Keratinocyte (primary cell): ENCODE results near the gene KRT9. TPM values are rescaled to one million over a fixed set of nuclear protein-coding genes. Genes with fewer than 3 reads are reported as not detected.
"Not testable (repeated sequence)": the region's sequence is repeated elsewhere in the genome, so short reads cannot be mapped to it uniquely, and the experiment has no call there.

Experiments used
- DNase-seq: peaks from one replicate; pipeline ENCODE4 v3.0.0-alpha.2; 2011; ENCODE audit warnings: low read depth, missing footprints, low spot score
- FAIRE-seq: peaks from 2 replicates; lab custom pipeline; 2011; peaks lifted over from hg19 to GRCh38; lab: Jason Lieb, UNC
- H2AFZ ChIP-seq: 2 replicates; pipeline ENCODE4 v1.6.0; 2012; ENCODE audit warnings: low read length, control low read depth, inconsistent platforms; ENCODE audit not compliant: control insufficient read depth
- H3K27ac ChIP-seq: 2 replicates; pipeline ENCODE4 v1.5.1; 2011; ENCODE audit warnings: low read length; ENCODE audit not compliant: control insufficient read depth, insufficient read depth
- H3K27me3 ChIP-seq: 3 replicates; pipeline ENCODE4 v1.6.0; 2011; ENCODE audit warnings: low read length; ENCODE audit not compliant: control insufficient read depth, insufficient read depth; ENCODE audit errors: extremely low read depth
- H3K36me3 ChIP-seq, 2 experiments: 2 replicates in 1 of 2; 3 replicates in 1 of 2; pipeline ENCODE4 v1.5.1; 2011; ENCODE audit warnings: low read length in 2 of 2, mild to moderate bottlenecking in 1 of 2; ENCODE audit not compliant: control insufficient read depth in 2 of 2, insufficient read depth in 2 of 2; ENCODE audit errors: extremely low read depth in 1 of 2
- H3K4me1 ChIP-seq: 3 replicates; pipeline ENCODE4 v1.5.1; 2011; ENCODE audit warnings: low read length; ENCODE audit not compliant: control insufficient read depth, insufficient read depth; ENCODE audit errors: extremely low read depth
- H3K4me2 ChIP-seq: 3 replicates; pipeline ENCODE4 v1.6.0; 2011; ENCODE audit warnings: low read depth, low read length; ENCODE audit not compliant: control insufficient read depth, insufficient read depth; ENCODE audit errors: extremely low read depth
- H3K4me3 ChIP-seq, 3 experiments: fragments of 200-600 bp in 1 of 3; sonication (generic) in 1 of 3; 2 replicates in 2 of 3; 3 replicates in 1 of 3; pipeline ENCODE4 v1.5.1; 2011 to 2016; ENCODE audit warnings: low read length in 3 of 3, mild to moderate bottlenecking in 3 of 3, control low read depth in 2 of 3, inconsistent platforms in 1 of 3, low read depth in 1 of 3, mixed read lengths in 1 of 3, mixed run types in 1 of 3, moderate library complexity in 1 of 3; ENCODE audit not compliant: control insufficient read depth in 2 of 3, insufficient read depth in 2 of 3; ENCODE audit errors: extremely low read depth in 1 of 3
- H3K79me2 ChIP-seq: 2 replicates; pipeline ENCODE4 v1.6.0; 2012; ENCODE audit warnings: low read length; ENCODE audit not compliant: control insufficient read depth, insufficient read depth
- H3K9ac ChIP-seq: 3 replicates; pipeline ENCODE4 v1.6.0; 2011; ENCODE audit warnings: low read length; ENCODE audit not compliant: control insufficient read depth, insufficient read depth; ENCODE audit errors: extremely low read depth
- H3K9me1 ChIP-seq: 3 replicates; pipeline ENCODE4 v1.6.0; 2011; ENCODE audit warnings: low read length; ENCODE audit not compliant: control insufficient read depth, insufficient read depth; ENCODE audit errors: extremely low read depth
- H3K9me3 ChIP-seq: 2 replicates; pipeline ENCODE4 v1.5.1; 2012; ENCODE audit warnings: low read depth, low read length; ENCODE audit not compliant: control insufficient read depth
- H4K20me1 ChIP-seq: 3 replicates; pipeline ENCODE4 v1.6.0; 2011; ENCODE audit warnings: low read length; ENCODE audit not compliant: control insufficient read depth, insufficient read depth; ENCODE audit errors: extremely low read depth
- EZH2 ChIP-seq: IDR thresholded peaks from one replicate; pipeline ENCODE4 v1.6.1; 2012; ENCODE audit warnings: inconsistent platforms, mild to moderate bottlenecking, low read length, moderate library complexity
- dilution Hi-C: fragments of 300-500 bp; cut with MboI; formaldehyde crosslinking; loops from one replicate; pipeline ENCODE4 v1.7.0; 2020; ENCODE audit warnings: low sequenced_read_pairs; ENCODE audit not compliant: extremely low pct_ligation_motif_present
- polyA plus RNA-seq, 5 experiments: library from polyadenylated mRNA; depleted of rRNA in 3 of 5; stranded (reverse) in 3 of 5; stranded (forward) in 1 of 5; unstranded in 1 of 5; fragments of >200 nt; gene quantifications; 1 replicate in 1 of 5; 2 replicates in 3 of 5; 3 replicates in 1 of 5; pipeline versions ENCODE4 v1.2.1 to v1.2.3, GENCODE V29; 2011 to 2012; ENCODE audit warnings: missing spikeins in 2 of 5, low read depth in 1 of 5, low replicate concordance in 1 of 5
- TF ChIP-seq, protein P1 (sequence below), 3 experiments: IDR thresholded peaks in 1 of 3; conservative IDR thresholded peaks in 1 of 3; optimal IDR thresholded peaks in 1 of 3; 2 replicates in 2 of 3; 3 replicates in 1 of 3; pipeline versions ENCODE3 to v1.5.1; 2011; ENCODE audit warnings: low read length in 3 of 3, mild to moderate bottlenecking in 3 of 3, moderate library complexity in 2 of 3, control low read depth in 1 of 3, inconsistent platforms in 1 of 3; ENCODE audit not compliant: insufficient read depth in 2 of 3; ENCODE audit errors: extremely low read depth in 1 of 3

The KRT9 gene
- polyA plus RNA-seq, 1 donor (not counting 4 experiments of a cell fraction or from before 2014, with no cell fraction given), result 1.6 TPM

DNA sequence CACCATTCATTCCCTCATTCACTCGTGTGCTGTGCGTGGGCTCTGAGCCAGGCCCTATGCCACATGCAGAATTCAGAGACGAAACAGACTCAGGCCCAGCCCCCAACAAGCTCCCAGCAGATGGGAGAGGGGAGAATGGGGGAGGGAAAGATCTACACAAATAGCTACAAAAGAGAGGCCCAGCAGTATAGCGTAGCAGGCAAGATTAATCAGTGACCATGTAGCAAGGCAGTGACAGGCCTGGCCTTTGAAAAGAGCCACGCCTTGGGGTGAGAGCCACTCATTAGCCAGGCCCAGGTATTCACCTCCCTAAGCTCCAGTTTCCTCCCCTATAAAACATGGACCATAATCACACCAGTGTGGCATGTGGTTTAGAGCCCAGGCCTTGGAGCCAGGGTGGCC is 27.4 kb downstream of the KRT9 start:
- TF ChIP-seq EZH2, result no peak
- TF ChIP-seq, protein P1, sequence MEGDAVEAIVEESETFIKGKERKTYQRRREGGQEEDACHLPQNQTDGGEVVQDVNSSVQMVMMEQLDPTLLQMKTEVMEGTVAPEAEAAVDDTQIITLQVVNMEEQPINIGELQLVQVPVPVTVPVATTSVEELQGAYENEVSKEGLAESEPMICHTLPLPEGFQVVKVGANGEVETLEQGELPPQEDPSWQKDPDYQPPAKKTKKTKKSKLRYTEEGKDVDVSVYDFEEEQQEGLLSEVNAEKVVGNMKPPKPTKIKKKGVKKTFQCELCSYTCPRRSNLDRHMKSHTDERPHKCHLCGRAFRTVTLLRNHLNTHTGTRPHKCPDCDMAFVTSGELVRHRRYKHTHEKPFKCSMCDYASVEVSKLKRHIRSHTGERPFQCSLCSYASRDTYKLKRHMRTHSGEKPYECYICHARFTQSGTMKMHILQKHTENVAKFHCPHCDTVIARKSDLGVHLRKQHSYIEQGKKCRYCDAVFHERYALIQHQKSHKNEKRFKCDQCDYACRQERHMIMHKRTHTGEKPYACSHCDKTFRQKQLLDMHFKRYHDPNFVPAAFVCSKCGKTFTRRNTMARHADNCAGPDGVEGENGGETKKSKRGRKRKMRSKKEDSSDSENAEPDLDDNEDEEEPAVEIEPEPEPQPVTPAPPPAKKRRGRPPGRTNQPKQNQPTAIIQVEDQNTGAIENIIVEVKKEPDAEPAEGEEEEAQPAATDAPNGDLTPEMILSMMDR (optimal IDR thresholded peaks at IDR 0.05 in 1 of 3, IDR thresholded peaks at IDR 0.05 in 1 of 3, conservative IDR thresholded peaks at IDR 0.05 in 1 of 3; ENCODE audit: extremely low read depth in 1 of 3, insufficient read depth in 2 of 3, low read length in 3 of 3), result no peak
- H3K4me2 ChIP-seq, result no peak overlapping the region
- dilution Hi-C loops, result no loop called here
- H4K20me1 ChIP-seq, result no peaks in the 10 kb centered on the region
- H3K4me3 ChIP-seq, result no peak overlapping the region
- H3K36me3 ChIP-seq, result no peaks in the 10 kb centered on the region
- H3K4me1 ChIP-seq, result peaks cover 39% of the 10 kb centered on the region
- DNase-seq, result no peak
- no peaks in the 10 kb centered on the region for H3K79me2 ChIP-seq
- H2AFZ ChIP-seq, result no peak overlapping the region
- no peaks in the 10 kb centered on the region for H3K9me3 ChIP-seq
- H3K27me3 ChIP-seq, result no peaks in the 10 kb centered on the region
- no peaks in the 10 kb centered on the region for H3K9me1 ChIP-seq
- no peak for FAIRE-seq
- no peak overlapping the region for H3K9ac ChIP-seq
- H3K27ac ChIP-seq, result no peak overlapping the region

DNA sequence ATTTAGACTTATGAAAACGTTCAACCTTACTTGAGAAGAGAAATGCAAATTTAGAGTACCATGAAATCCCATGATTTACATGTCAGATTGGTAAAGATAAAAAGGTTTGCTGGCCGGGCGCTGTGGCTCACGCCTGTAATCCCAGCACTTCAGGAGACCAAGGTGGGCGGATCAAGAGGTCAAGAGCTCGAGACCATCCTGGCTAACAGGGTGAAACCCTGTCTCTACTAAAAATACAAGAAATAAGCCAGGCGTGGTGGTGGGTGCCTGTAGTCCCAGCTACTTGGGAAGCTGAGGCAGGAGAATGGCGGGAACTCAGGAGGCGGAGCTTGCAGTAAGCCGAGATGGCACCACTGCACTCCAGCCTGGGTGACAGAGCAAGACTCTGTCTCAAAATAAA is 29.1 kb downstream of the KRT9 start:
- H3K9me3 ChIP-seq, H3K9me1 ChIP-seq, H3K4me2 ChIP-seq, H4K20me1 ChIP-seq, H3K4me3 ChIP-seq, FAIRE-seq, H3K79me2 ChIP-seq, H3K27ac ChIP-seq, dilution Hi-C loops, H3K27me3 ChIP-seq, H3K36me3 ChIP-seq, DNase-seq, H3K9ac ChIP-seq, H2AFZ ChIP-seq: not testable (repeated sequence)
- H3K4me1 ChIP-seq, result peaks cover 40% of the 10 kb centered on the region

DNA sequence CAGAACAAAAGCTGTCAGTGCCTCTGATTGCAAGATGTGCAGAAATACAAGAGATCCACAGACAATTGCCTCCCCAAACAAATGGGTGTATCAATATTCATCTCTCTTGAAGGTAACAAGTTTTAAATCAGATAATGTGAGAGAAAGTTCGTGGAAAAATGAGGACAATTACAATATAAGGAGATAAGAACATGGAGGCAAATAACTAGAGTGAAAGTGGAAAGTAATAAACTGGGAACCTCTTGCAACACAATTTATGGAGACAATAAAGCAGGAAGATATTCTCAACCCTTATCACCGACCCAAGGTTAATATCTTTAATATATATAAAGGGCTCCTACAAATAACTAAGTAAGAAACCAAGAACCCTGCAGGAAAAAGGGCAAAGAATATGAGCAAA is 29.5 kb downstream of the KRT9 start:
- Histone ChIP-seq H3K4me2 (no peak overlapping the region), H3K4me3 (no peak overlapping the region), H3K4me1 (peaks cover 40% of the 10 kb centered on the region), H4K20me1 (no peaks in the 10 kb centered on the region), H3K27ac (no peak overlapping the region), H3K9ac (no peak overlapping the region), H2AFZ (no peak overlapping the region), H3K9me3 (no peaks in the 10 kb centered on the region), H3K27me3 (no peaks in the 10 kb centered on the region), H3K9me1 (no peaks in the 10 kb centered on the region), H3K36me3 (no peaks in the 10 kb centered on the region), H3K79me2 (no peaks in the 10 kb centered on the region)
- TF ChIP-seq, protein P1 (optimal IDR thresholded peaks at IDR 0.05 in 1 of 3, IDR thresholded peaks at IDR 0.05 in 1 of 3, conservative IDR thresholded peaks at IDR 0.05 in 1 of 3; ENCODE audit: extremely low read depth in 1 of 3, insufficient read depth in 2 of 3, low read length in 3 of 3), result no peak
- no peak for TF ChIP-seq EZH2
- DNase-seq, result no peak
- dilution Hi-C loops, result no loop called here
- FAIRE-seq, result no peak
